Activated CD4-positive, alpha-beta T cell treated with anti-CD3 and anti-CD28 coated beads for 48 hours (primary cell): ENCODE results near the gene F2RL3.
"Not testable (repeated sequence)": the region's sequence is repeated elsewhere in the genome, so short reads cannot be mapped to it uniquely, and the experiment has no call there.

ENCODE experiments used
- DNase-seq: peaks from one replicate; pipeline ENCODE4 v3.0.0-alpha.2; 2020

F2RL3 gene

GRCh38 chr19:16888629-16889365, at the start of gene F2RL3:
Gene F2RL3, plus strand, starts transcription at chr19:16888999. Its CDS starts 191 bp downstream, at chr19:16889190.
- DNase-seq: no peak

GRCh38 chr19:16841391-16841926, 47.3 kb upstream of the F2RL3 start:
- DNase-seq: no peak

- no peak for DNase-seq
Observed at GRCh38 chr19:16846901-16847300, 41.9 kb upstream of the F2RL3 start.

- no peak for DNase-seq
Observed at GRCh38 chr19:16847430-16847829, 41.4 kb upstream of the F2RL3 start.

- no peak for DNase-seq
Observed at GRCh38 chr19:16849168-16849567, 39.6 kb upstream of the F2RL3 start.

- no peak for DNase-seq
Observed at GRCh38 chr19:16850133-16850532, 38.7 kb upstream of the F2RL3 start.

- no peak for DNase-seq
Observed at GRCh38 chr19:16851031-16851712, 37.6 kb upstream of the F2RL3 start.

- DNase-seq: no peak
Observed at GRCh38 chr19:16853066-16853465, 35.7 kb upstream of the F2RL3 start.

GRCh38 chr19:16856091-16856490, 32.7 kb upstream of the F2RL3 start:
- no peak for DNase-seq

GRCh38 chr19:16859626-16860025, 29.2 kb upstream of the F2RL3 start:
- no peak for DNase-seq

- no peak for DNase-seq
Observed at GRCh38 chr19:16860118-16860517, 28.7 kb upstream of the F2RL3 start.

GRCh38 chr19:16861011-16861410, 27.8 kb upstream of the F2RL3 start:
- DNase-seq: no peak

GRCh38 chr19:16861834-16862233, 27.0 kb upstream of the F2RL3 start:
- no peak for DNase-seq

- no peak for DNase-seq
Observed at GRCh38 chr19:16862826-16863415, 25.9 kb upstream of the F2RL3 start.

GRCh38 chr19:16867211-16867610, 21.6 kb upstream of the F2RL3 start:
- no peak for DNase-seq

GRCh38 chr19:16868423-16869130, 20.2 kb upstream of the F2RL3 start:
- DNase-seq: no peak

- DNase-seq: no peak
Observed at GRCh38 chr19:16869331-16869972, 19.3 kb upstream of the F2RL3 start.

- DNase-seq: no peak
Observed at GRCh38 chr19:16871871-16872270, 16.9 kb upstream of the F2RL3 start.

GRCh38 chr19:16872728-16873127, 16.1 kb upstream of the F2RL3 start:
- no peak for DNase-seq

GRCh38 chr19:16873594-16873993, 15.2 kb upstream of the F2RL3 start:
- no peak for DNase-seq

- no peak for DNase-seq
Observed at GRCh38 chr19:16874250-16874977, 14.4 kb upstream of the F2RL3 start.

GRCh38 chr19:16874978-16875299, 13.9 kb upstream of the F2RL3 start:
- not testable (repeated sequence) for DNase-seq
